Memory B cell (primary cell): ENCODE results near the gene GLTPD2.

Experiments used
- ATAC-seq: fragments of 150-1000 bp; cut with Tn5 transposase; 2 replicates; pipeline ENCODE4 v1.10.0; 2021; ENCODE audit warnings: low read depth, mild to moderate bottlenecking, moderate library complexity
- DNase-seq, 2 donors: peaks; one replicate each; pipeline ENCODE4 v3.0.0; 2022; ENCODE audit warnings: low spot score in 2 of 2
- H3K27ac Mint-ChIP-seq: one replicate; pipeline ENCODE4 v1.8.0; 2022; ENCODE audit warnings: mild to moderate bottlenecking, moderate library complexity, mixed read lengths
- H3K27me3 Mint-ChIP-seq: one replicate; pipeline ENCODE4 v1.8.0; 2022; ENCODE audit warnings: mixed read lengths
- H3K36me3 Mint-ChIP-seq: one replicate; pipeline ENCODE4 v1.8.0; 2022; ENCODE audit warnings: mild to moderate bottlenecking, mixed read lengths
- H3K4me1 Mint-ChIP-seq: one replicate; pipeline ENCODE4 v1.8.0; 2022; ENCODE audit warnings: mixed read lengths
- H3K4me3 Mint-ChIP-seq: one replicate; pipeline ENCODE4 v1.8.0; 2022; ENCODE audit warnings: mild to moderate bottlenecking, moderate library complexity, mixed read lengths
- H3K9me3 Mint-ChIP-seq: one replicate; pipeline ENCODE4 v1.8.0; 2022; ENCODE audit warnings: mixed read lengths

The GLTPD2 gene

DNA sequence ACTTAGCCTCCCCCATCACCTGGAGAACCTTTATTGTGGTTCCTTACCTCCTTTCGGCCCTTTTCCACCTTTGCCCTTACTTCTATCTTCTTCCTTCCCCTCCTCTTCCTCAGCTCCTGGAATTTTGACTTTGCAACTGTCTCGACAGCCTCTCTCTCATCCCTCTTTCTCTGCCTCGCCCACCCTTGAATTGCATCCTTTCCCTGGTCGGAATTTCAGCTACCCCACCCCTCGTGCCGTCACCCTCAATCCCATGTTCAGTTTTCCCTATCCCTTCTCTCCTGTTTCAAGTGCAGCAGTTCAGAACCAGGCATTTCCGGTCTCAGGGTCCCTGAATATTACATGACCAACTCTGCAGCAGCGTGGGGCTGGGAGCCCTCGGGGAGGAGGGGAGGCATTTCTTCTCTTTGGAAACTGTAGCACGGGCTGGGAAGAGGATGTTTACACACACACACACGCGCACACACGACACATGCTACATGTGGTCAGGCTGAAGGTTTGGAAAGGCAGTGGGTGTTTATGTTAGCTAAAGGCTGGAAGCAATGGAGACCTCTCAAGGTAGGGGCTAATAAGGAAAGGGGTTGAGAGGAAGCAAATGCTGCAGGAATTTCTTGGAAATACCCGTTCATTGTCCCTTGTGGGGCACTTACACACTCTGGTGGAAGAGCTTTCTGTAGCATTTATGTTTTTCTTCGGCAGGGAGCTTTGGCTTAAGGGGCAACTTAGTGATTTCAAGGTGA, 45.3 kb downstream of the GLTPD2 start:
- H3K36me3 Mint-ChIP-seq, result peaks cover 6% of the 10 kb centered on the region
- ATAC-seq, result no peak
- no peaks in the 10 kb centered on the region for H3K9me3 Mint-ChIP-seq
- peak overlapping the region; percentile 94 for H3K27ac Mint-ChIP-seq
- no peaks in the 10 kb centered on the region for H3K27me3 Mint-ChIP-seq
- no peak for DNase-seq
- H3K4me1 Mint-ChIP-seq, result peaks cover 28% of the 10 kb centered on the region
- peak overlapping the region; percentile 92 for H3K4me3 Mint-ChIP-seq

DNA sequence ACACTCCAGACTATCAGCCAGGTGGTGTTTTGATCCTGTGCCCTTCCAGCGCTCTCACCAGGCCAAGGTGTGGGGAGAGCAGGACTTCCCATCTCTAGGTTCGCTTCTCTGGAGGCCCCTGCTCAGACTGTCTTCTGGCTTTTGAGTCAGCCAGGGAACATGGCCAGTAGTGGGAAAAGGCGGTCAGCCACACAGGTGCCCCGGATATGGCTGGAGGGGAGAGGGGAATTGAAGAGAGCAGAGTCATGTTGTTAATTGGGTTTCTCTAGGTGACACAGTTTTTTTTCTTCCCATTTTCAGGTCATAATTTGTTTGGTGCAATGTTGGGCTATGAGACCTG, 45.9 kb downstream of the GLTPD2 start:
- Mint-ChIP-seq H3K27ac (peak overlapping the region; percentile 94), H3K27me3 (no peaks in the 10 kb centered on the region), H3K36me3 (peaks cover 8% of the 10 kb centered on the region), H3K9me3 (no peaks in the 10 kb centered on the region), H3K4me1 (peaks cover 33% of the 10 kb centered on the region), H3K4me3 (peak overlapping the region; percentile 92)
- DNase-seq (no peak), ATAC-seq (no peak)

DNA sequence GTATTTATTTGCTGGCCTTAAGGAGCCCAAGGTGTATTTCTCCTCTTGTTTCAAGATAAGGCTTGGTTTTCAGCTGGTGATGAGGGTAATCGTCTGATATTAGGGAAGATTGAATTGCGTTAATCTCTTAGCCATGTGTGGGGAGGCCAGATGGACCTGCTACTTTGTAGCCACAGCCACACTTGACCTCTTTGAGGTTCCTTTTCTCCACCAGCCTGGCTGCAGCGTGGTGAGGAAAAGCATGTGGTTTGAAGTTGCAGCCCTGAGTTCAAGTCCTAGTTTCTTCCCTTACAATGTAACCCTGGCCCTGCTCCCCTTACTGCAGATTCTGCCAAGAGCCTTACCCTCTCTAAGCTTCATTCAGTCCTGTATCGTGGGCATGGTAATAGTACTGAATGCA, 47.5 kb downstream of the GLTPD2 start:
- ATAC-seq, result no peak
- no peak for DNase-seq
- Mint-ChIP-seq H3K27ac (peak overlapping the region; percentile 65), H3K27me3 (no peaks in the 10 kb centered on the region), H3K36me3 (peaks cover 11% of the 10 kb centered on the region), H3K4me3 (no peak overlapping the region), H3K4me1 (peaks cover 43% of the 10 kb centered on the region), H3K9me3 (no peaks in the 10 kb centered on the region)

DNA sequence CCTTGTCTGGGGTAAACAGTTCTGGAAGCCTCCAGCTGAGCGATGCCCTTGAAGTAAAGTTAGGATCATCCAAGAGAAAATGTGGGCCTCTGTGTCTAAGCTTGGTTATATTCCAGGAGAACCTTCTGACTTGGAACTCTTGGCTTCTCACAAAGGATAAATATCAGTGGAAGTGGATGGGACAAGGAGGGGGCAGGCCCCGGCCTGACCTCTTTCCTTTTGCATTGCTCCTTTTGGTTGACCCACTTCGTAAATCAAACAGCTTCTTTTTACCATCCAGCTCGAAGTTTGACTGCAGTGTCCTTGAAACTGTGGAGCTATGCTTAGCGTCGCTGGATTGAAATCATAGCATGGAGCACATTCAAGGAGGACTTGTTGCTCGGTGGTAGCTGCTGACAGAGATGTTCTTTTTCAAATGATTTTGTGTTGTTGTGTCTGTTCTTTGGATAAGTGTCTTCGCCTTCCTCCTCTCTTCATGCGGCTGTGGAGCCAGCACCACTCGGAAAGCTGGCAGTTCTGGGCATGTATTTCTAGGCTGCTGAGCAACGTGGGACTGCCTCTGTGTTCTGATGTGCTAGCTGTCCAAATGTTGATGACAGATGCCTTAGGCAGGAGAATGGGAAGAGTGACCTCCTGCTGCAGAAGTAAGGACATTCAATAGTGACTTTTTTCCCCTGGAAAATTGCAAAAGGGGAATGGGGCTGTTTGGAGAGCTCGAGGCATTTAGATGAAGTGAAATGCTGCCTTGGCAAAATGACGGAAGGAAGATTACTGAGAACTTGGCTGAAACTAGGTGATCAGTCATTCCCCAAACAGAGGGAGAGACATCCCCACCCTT, 48.9 kb downstream of the GLTPD2 start:
- Mint-ChIP-seq H3K4me1 (peaks cover 49% of the 10 kb centered on the region), H3K4me3 (no peak overlapping the region), H3K27me3 (no peaks in the 10 kb centered on the region), H3K9me3 (no peaks in the 10 kb centered on the region), H3K27ac (no peak overlapping the region), H3K36me3 (peaks cover 11% of the 10 kb centered on the region)
- ATAC-seq, result no peak
- no peak for DNase-seq

DNA sequence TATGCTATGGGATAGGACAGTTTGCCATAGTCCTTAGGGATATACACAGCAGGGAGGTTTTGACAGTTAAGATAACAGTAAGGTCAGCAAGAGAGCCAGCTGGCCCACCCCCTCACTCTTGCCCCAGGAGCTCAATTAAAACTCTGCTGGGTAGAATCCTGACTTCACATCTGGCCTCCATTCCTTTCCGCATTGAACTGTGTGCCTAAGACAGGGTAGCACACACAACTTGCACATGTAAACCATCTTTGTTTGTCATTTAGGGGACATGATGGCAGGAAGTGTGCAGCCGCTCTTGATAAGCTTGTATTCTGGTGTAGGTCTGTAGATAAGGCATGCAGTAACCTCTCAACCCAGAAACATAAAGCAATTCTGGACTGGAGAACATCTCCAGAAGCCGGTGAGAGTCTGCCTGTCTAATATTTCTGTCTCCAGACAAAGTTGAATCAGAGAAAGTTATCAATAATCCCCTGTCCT, 49.6 kb downstream of the GLTPD2 start:
- peaks cover 11% of the 10 kb centered on the region for H3K36me3 Mint-ChIP-seq
- no peak for DNase-seq
- H3K9me3 Mint-ChIP-seq, result no peaks in the 10 kb centered on the region
- no peaks in the 10 kb centered on the region for H3K27me3 Mint-ChIP-seq
- H3K4me1 Mint-ChIP-seq, result peaks cover 51% of the 10 kb centered on the region
- H3K27ac Mint-ChIP-seq, result no peak overlapping the region
- no peak for ATAC-seq
- H3K4me3 Mint-ChIP-seq, result no peak overlapping the region

DNA sequence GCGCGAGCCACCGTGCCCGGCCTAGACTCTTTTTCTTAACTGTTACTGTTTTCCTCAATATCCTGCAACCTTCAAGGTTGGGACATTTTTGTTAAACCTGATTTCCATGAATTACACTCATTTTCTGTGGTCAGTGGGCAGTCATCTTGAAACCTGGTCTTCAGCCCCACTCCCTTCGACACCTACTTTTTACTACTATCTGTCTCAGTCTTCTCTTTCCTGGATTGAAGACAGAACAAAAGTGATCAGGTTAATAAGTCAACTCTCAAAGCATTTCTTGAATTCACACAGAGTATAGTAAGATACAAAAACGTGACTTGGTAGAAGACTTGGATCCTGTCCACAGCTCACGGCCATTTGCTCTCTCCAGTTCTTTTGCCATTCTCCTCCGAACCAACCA, 50.5 kb downstream of the GLTPD2 start:
- Mint-ChIP-seq H3K4me1 (peaks cover 46% of the 10 kb centered on the region), H3K4me3 (no peak overlapping the region), H3K27ac (no peak overlapping the region)

More for the DNA sequence above, 50.5 kb downstream of the GLTPD2 start:
- ATAC-seq, result no peak
- peaks cover 9% of the 10 kb centered on the region for H3K36me3 Mint-ChIP-seq
- DNase-seq, result no peak
- H3K9me3 Mint-ChIP-seq, result no peaks in the 10 kb centered on the region
- no peaks in the 10 kb centered on the region for H3K27me3 Mint-ChIP-seq
